SJSA1 (cell line): ENCODE data around the gene CIP2A. TPM values are rescaled to one million over a fixed set of nuclear protein-coding genes. Genes with fewer than 3 reads are reported as not detected.

Experiments
- DNase-seq, 2 experiments: peaks; one replicate each; pipeline ENCODE4 v3.0.0-alpha.2; 2015 to 2020; ENCODE audit warnings: low spot score in 2 of 2, low read depth in 1 of 2
- H3K27ac ChIP-seq: fragments of 250-450 bp; sonication (Bioruptor Pico); 2 replicates; pipeline ENCODE4 v1.5.1; 2020; ENCODE audit warnings: mild to moderate bottlenecking, moderate library complexity
- H3K27me3 ChIP-seq: fragments of 250-450 bp; sonication (Bioruptor Pico); replicated peaks from 2 replicates; pipeline ENCODE4 v1.5.1; 2020; ENCODE audit warnings: mild to moderate bottlenecking, moderate library complexity
- H3K36me3 ChIP-seq: fragments of 250-450 bp; sonication (Bioruptor Pico); 2 replicates; pipeline ENCODE4 v1.5.1; 2020; ENCODE audit warnings: mild to moderate bottlenecking
- H3K4me1 ChIP-seq: fragments of 250-450 bp; sonication (Bioruptor Pico); replicated peaks from 2 replicates; pipeline ENCODE4 v1.6.1; 2021; ENCODE audit warnings: mild to moderate bottlenecking
- H3K4me3 ChIP-seq: fragments of 250-450 bp; sonication (Bioruptor Pico); 2 replicates; pipeline ENCODE4 v1.5.1; 2020; ENCODE audit warnings: mild to moderate bottlenecking
- H3K9me3 ChIP-seq: fragments of 250-450 bp; sonication (Bioruptor Pico); replicated peaks from 2 replicates; pipeline ENCODE4 v1.5.1; 2020; ENCODE audit warnings: mild to moderate bottlenecking
- total RNA-seq: library from RNA; depleted of rRNA; stranded (reverse); fragments of >200 nt; shearing (Covaris generic); gene quantifications from 2 replicates; pipeline ENCODE4 v1.2.3, GENCODE V29; 2014

CIP2A gene
- total RNA-seq, 1 experiment from 2014 or later = 56.1 TPM

GRCh38 chr3:108552267-108553159, 36.7 kb downstream of the CIP2A start:
- Histone ChIP-seq H3K9me3 (no peaks in the 10 kb centered on the region), H3K4me1 (peaks cover 5% of the 10 kb centered on the region; the same call in 1 of the 2 replicates), H3K27me3 (no peaks in the 10 kb centered on the region), H3K27ac (no peak overlapping the region), H3K4me3 (no peak overlapping the region), H3K36me3 (peaks cover 78% of the 10 kb centered on the region)
- DNase-seq = no peak

GRCh38 chr3:108548886-108549285, 40.4 kb downstream of the CIP2A start:
- no peak overlapping the region for H3K4me3 ChIP-seq
- no peaks in the 10 kb centered on the region for H3K4me1 ChIP-seq
- no peaks in the 10 kb centered on the region for H3K9me3 ChIP-seq
- H3K27me3 ChIP-seq = no peaks in the 10 kb centered on the region
- H3K27ac ChIP-seq = no peak overlapping the region
- DNase-seq = no peak
- peaks cover 52% of the 10 kb centered on the region for H3K36me3 ChIP-seq

GRCh38 chr3:108548304-108548703, 40.9 kb downstream of the CIP2A start:
- no peak overlapping the region for H3K27ac ChIP-seq
- no peak for DNase-seq

GRCh38 chr3:108546692-108547091, 42.5 kb downstream of the CIP2A start:
- no peaks in the 10 kb centered on the region for H3K27me3 ChIP-seq
- H3K36me3 ChIP-seq = peaks cover 46% of the 10 kb centered on the region
- no peaks in the 10 kb centered on the region for H3K4me1 ChIP-seq
- no peaks in the 10 kb centered on the region for H3K9me3 ChIP-seq
- H3K27ac ChIP-seq = no peak overlapping the region
- no peak overlapping the region for H3K4me3 ChIP-seq
- no peak for DNase-seq

More at GRCh38 chr3:108548304-108548703, 40.9 kb downstream of the CIP2A start:
- peaks cover 54% of the 10 kb centered on the region for H3K36me3 ChIP-seq
- no peaks in the 10 kb centered on the region for H3K27me3 ChIP-seq
- no peak overlapping the region for H3K4me3 ChIP-seq
- no peaks in the 10 kb centered on the region for H3K9me3 ChIP-seq
- H3K4me1 ChIP-seq = no peaks in the 10 kb centered on the region

- Histone ChIP-seq H3K4me3 (no peak overlapping the region), H3K27me3 (no peaks in the 10 kb centered on the region), H3K4me1 (no peaks in the 10 kb centered on the region), H3K36me3 (peaks cover 42% of the 10 kb centered on the region), H3K27ac (no peak overlapping the region), H3K9me3 (no peaks in the 10 kb centered on the region)
- no peak for DNase-seq
Observed at GRCh38 chr3:108546247-108546646, 43.0 kb downstream of the CIP2A start.

GRCh38 chr3:108538083-108538482, 51.2 kb downstream of the CIP2A start:
- no peak for DNase-seq
- Histone ChIP-seq H3K27me3 (no peaks in the 10 kb centered on the region), H3K9me3 (no peaks in the 10 kb centered on the region), H3K4me1 (no peaks in the 10 kb centered on the region), H3K4me3 (no peak overlapping the region), H3K27ac (no peak overlapping the region), H3K36me3 (peaks cover 2% of the 10 kb centered on the region; the same call in 1 of the 2 replicates)

GRCh38 chr3:108528459-108529252, 60.6 kb downstream of the CIP2A start:
- H3K4me1 ChIP-seq = no peaks in the 10 kb centered on the region
- DNase-seq = no peak
- no peaks in the 10 kb centered on the region for H3K9me3 ChIP-seq
- no peak overlapping the region for H3K4me3 ChIP-seq
- H3K27ac ChIP-seq = no peak overlapping the region
- no peaks in the 10 kb centered on the region for H3K36me3 ChIP-seq
- H3K27me3 ChIP-seq = peaks cover 6% of the 10 kb centered on the region

GRCh38 chr3:108527817-108528216, 61.4 kb downstream of the CIP2A start:
- Histone ChIP-seq H3K4me1 (no peaks in the 10 kb centered on the region), H3K27me3 (peaks cover 6% of the 10 kb centered on the region), H3K27ac (no peak overlapping the region), H3K4me3 (no peak overlapping the region), H3K9me3 (no peaks in the 10 kb centered on the region), H3K36me3 (no peaks in the 10 kb centered on the region)
- no peak for DNase-seq

- Histone ChIP-seq H3K36me3 (no peaks in the 10 kb centered on the region), H3K27ac (no peak overlapping the region), H3K4me1 (no peaks in the 10 kb centered on the region), H3K27me3 (peaks cover 6% of the 10 kb centered on the region), H3K9me3 (no peaks in the 10 kb centered on the region), H3K4me3 (no peak overlapping the region)
- DNase-seq = no peak
Observed at GRCh38 chr3:108527109-108527508, 62.1 kb downstream of the CIP2A start.

GRCh38 chr3:108525971-108526370, 63.3 kb downstream of the CIP2A start:
- no peak for DNase-seq
- Histone ChIP-seq H3K27ac (no peak overlapping the region), H3K9me3 (no peaks in the 10 kb centered on the region), H3K27me3 (peaks cover 6% of the 10 kb centered on the region), H3K4me3 (no peak overlapping the region), H3K36me3 (no peaks in the 10 kb centered on the region), H3K4me1 (no peaks in the 10 kb centered on the region)

- Histone ChIP-seq H3K27ac (no peak overlapping the region), H3K27me3 (peaks cover 6% of the 10 kb centered on the region), H3K4me3 (no peak overlapping the region), H3K36me3 (no peaks in the 10 kb centered on the region), H3K4me1 (no peaks in the 10 kb centered on the region), H3K9me3 (no peaks in the 10 kb centered on the region)
- no peak for DNase-seq
Observed at GRCh38 chr3:108525256-108525655, 64.0 kb downstream of the CIP2A start.

GRCh38 chr3:108524537-108524936, 64.7 kb downstream of the CIP2A start:
- Histone ChIP-seq H3K36me3 (no peaks in the 10 kb centered on the region), H3K27me3 (peaks cover 6% of the 10 kb centered on the region), H3K9me3 (no peaks in the 10 kb centered on the region), H3K4me1 (no peaks in the 10 kb centered on the region), H3K27ac (no peak overlapping the region), H3K4me3 (no peak overlapping the region)
- DNase-seq = no peak

GRCh38 chr3:108518895-108519294, 70.3 kb downstream of the CIP2A start:
- Histone ChIP-seq H3K27me3 (no peaks in the 10 kb centered on the region; the same call in 1 of the 2 replicates), H3K4me1 (no peaks in the 10 kb centered on the region), H3K27ac (no peak overlapping the region), H3K4me3 (no peak overlapping the region), H3K9me3 (no peaks in the 10 kb centered on the region), H3K36me3 (no peaks in the 10 kb centered on the region)
- DNase-seq = no peak

- no peak overlapping the region for H3K4me3 ChIP-seq
- H3K27me3 ChIP-seq = no peaks in the 10 kb centered on the region; the same call in 1 of the 2 replicates
- no peak overlapping the region for H3K27ac ChIP-seq
- DNase-seq = no peak
- H3K36me3 ChIP-seq = no peaks in the 10 kb centered on the region
- H3K4me1 ChIP-seq = no peaks in the 10 kb centered on the region
- H3K9me3 ChIP-seq = no peaks in the 10 kb centered on the region
Observed at GRCh38 chr3:108516881-108517280, 72.4 kb downstream of the CIP2A start.
